Neuronal stem cell (in vitro differentiated cells): ENCODE measurements around the gene C14orf132.

Experiments
- DNase-seq: peaks from one replicate; pipeline ENCODE4 v3.0.0-alpha.2; 2013; ENCODE audit warnings: low spot score
- H2AFZ ChIP-seq: one replicate; pipeline ENCODE4 v1.6.1; 2013; ENCODE audit warnings: mild to moderate bottlenecking, low read length, inconsistent platforms
- H2AK5ac ChIP-seq: 2 replicates; pipeline ENCODE4 v1.6.1; 2013; ENCODE audit warnings: low read depth, mild to moderate bottlenecking, inconsistent platforms, low read length, moderate library complexity, mixed read lengths
- H2BK120ac ChIP-seq: 2 replicates; pipeline ENCODE4 v1.6.1; 2013; ENCODE audit warnings: low read depth, mild to moderate bottlenecking, inconsistent platforms, low read length, moderate library complexity, mixed read lengths
- H2BK12ac ChIP-seq: one replicate; pipeline ENCODE4 v1.6.1; 2013; ENCODE audit warnings: low read length, inconsistent platforms
- H2BK15ac ChIP-seq: 2 replicates; pipeline ENCODE4 v1.6.1; 2013; ENCODE audit warnings: mild to moderate bottlenecking, low read length, inconsistent platforms, mixed read lengths
- H2BK5ac ChIP-seq: one replicate; pipeline ENCODE4 v1.6.1; 2013; ENCODE audit warnings: inconsistent platforms, mild to moderate bottlenecking, low read length, moderate library complexity
- H3K14ac ChIP-seq: one replicate; pipeline ENCODE4 v1.6.1; 2013; ENCODE audit warnings: low read length, inconsistent platforms
- H3K18ac ChIP-seq: 2 replicates; pipeline ENCODE4 v1.6.1; 2013; ENCODE audit warnings: low read length, inconsistent platforms
- H3K23ac ChIP-seq: 2 replicates; pipeline ENCODE4 v1.6.1; 2013; ENCODE audit warnings: low read depth, mild to moderate bottlenecking, mixed read lengths, low read length, inconsistent platforms; ENCODE audit not compliant: poor library complexity
- H3K27ac ChIP-seq: replicated peaks from 3 replicates; pipeline ENCODE4 v1.5.1; 2013; ENCODE audit warnings: low read length, inconsistent platforms
- H3K27me3 ChIP-seq, 3 experiments: 2 replicates each; pipeline ENCODE4 v1.6.1; 2013; ENCODE audit warnings: low read length in 3 of 3, mild to moderate bottlenecking in 2 of 3, inconsistent platforms in 1 of 3, low read depth in 1 of 3, mixed read lengths in 1 of 3, moderate library complexity in 1 of 3; ENCODE audit not compliant: control insufficient read depth in 3 of 3, insufficient read depth in 3 of 3
- H3K36me3 ChIP-seq, 2 donors: replicated peaks in 1 of 2; 2 replicates each; pipeline ENCODE4 v1.6.1; 2013; ENCODE audit warnings: low read length in 2 of 2; ENCODE audit not compliant: control insufficient read depth in 2 of 2, insufficient read depth in 2 of 2
- H3K4ac ChIP-seq: 2 replicates; pipeline ENCODE4 v1.6.1; 2013; ENCODE audit warnings: inconsistent platforms, mild to moderate bottlenecking, low read length, moderate library complexity
- H3K4me1 ChIP-seq, 2 donors: 1 replicate in 1 of 2; 2 replicates in 1 of 2; pipeline ENCODE4 v1.6.1; 2013; ENCODE audit warnings: low read length in 2 of 2, low read depth in 1 of 2; ENCODE audit not compliant: control insufficient read depth in 2 of 2, insufficient read depth in 1 of 2
- H3K4me2 ChIP-seq: one replicate; pipeline ENCODE4 v1.6.1; 2013; ENCODE audit warnings: mild to moderate bottlenecking, low read length, inconsistent platforms; ENCODE audit not compliant: insufficient read depth, poor library complexity, severe bottlenecking
- H3K4me3 ChIP-seq, 2 donors: 2 replicates each; pipeline ENCODE4 v1.5.1; 2013; ENCODE audit warnings: low read length in 2 of 2, mild to moderate bottlenecking in 2 of 2, inconsistent platforms in 1 of 2, moderate library complexity in 1 of 2
- H3K79me1 ChIP-seq: one replicate; pipeline ENCODE4 v1.6.1; 2013; ENCODE audit warnings: low read depth, mild to moderate bottlenecking, inconsistent platforms, low read length, moderate library complexity
- H3K9ac ChIP-seq: one replicate; pipeline ENCODE4 v1.6.1; 2013; ENCODE audit warnings: mild to moderate bottlenecking, low read depth, low read length, inconsistent platforms; ENCODE audit not compliant: poor library complexity
- H3K9me3 ChIP-seq, 2 donors: replicated peaks in 1 of 2; 2 replicates each; pipeline versions ENCODE3 to v1.6.1; 2013; ENCODE audit warnings: low read length in 2 of 2, mild to moderate bottlenecking in 2 of 2, inconsistent platforms in 1 of 2, low read depth in 1 of 2, mixed read lengths in 1 of 2, moderate library complexity in 1 of 2; ENCODE audit not compliant: control insufficient read depth in 2 of 2, insufficient read depth in 1 of 2
- H4K8ac ChIP-seq: one replicate; pipeline ENCODE4 v1.6.1; 2013; ENCODE audit warnings: low read depth, mild to moderate bottlenecking, inconsistent platforms, low read length, moderate library complexity
- H4K91ac ChIP-seq: one replicate; pipeline ENCODE4 v1.6.1; 2013; ENCODE audit warnings: low read length, low read depth, mild to moderate bottlenecking, inconsistent platforms; ENCODE audit not compliant: poor library complexity
- WGBS, 2 donors: extraction: QIAGEN DNeasy Blood & Tissue Kit; methylation state at CpG; one replicate each; pipeline ENCODE4 v1.1.7; 2013; ENCODE audit warnings: missing lambda C conversion rate in 2 of 2, mixed read lengths in 1 of 2; ENCODE audit not compliant: insufficient read length in 2 of 2, insufficient replicate concordance in 1 of 2; ENCODE audit errors: extremely low coverage in 2 of 2; 5-methylcytosine and 5-hydroxymethylcytosine counted together

C14orf132 gene

DNA sequence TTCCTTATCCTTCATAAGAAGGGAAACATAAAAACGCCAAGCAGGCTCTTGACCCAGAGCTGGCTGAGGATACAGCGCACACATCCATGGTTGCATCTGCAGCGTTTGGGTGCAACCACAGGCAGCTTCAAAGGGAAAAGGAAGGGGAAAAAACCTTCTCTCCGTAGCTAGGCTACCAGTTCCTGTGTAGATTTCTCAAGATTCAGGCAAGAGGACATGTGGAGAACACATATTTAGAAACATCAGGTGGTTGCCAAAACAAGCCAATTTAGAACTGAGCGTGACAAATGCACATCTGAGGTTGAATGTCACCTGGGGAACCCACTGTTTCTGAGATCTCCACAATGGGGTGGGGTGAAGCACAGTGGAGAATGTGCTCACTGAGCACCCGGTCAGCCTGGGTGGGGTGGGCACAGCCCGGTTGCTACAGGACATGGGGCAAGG lies 87.2 kb downstream of the C14orf132 start:
- Histone ChIP-seq H3K9me3 (no peaks in the 10 kb centered on the region), H3K36me3 (no peaks in the 10 kb centered on the region), H2BK5ac (no peak overlapping the region), H3K14ac (no peak overlapping the region), H3K27ac (no peak overlapping the region), H2BK12ac (no peak overlapping the region), H3K4me1 (no peaks in the 10 kb centered on the region), H3K4me2 (no peak overlapping the region), H4K91ac (no peak overlapping the region), H2AFZ (no peak overlapping the region), H3K23ac (no peak overlapping the region), H2AK5ac (no peak overlapping the region), H2BK120ac (no peak overlapping the region), H3K18ac (no peak overlapping the region), H3K4me3 (no peak overlapping the region), H3K79me1 (no peaks in the 10 kb centered on the region), H2BK15ac (no peak overlapping the region), H4K8ac (no peak overlapping the region), H3K9ac (no peak overlapping the region), H3K4ac (no peak overlapping the region), H3K27me3 (peaks cover 0 to 14% (median 0%) of the 10 kb centered on the region in 3 experiments)
- WGBS, 2 donors, result no CpG with 5 or more reads among the region's 7 CpGs
- DNase-seq, result no peak

- no peak overlapping the region for H3K4me2 ChIP-seq
- no peak overlapping the region for H3K4ac ChIP-seq
- H2BK120ac ChIP-seq, result no peak overlapping the region
- no peak overlapping the region for H2BK12ac ChIP-seq
- no peak overlapping the region for H4K91ac ChIP-seq
- no peak for DNase-seq
- peaks cover 0 to 11% (median 0%) of the 10 kb centered on the region in 3 experiments for H3K27me3 ChIP-seq
- no peak overlapping the region for H4K8ac ChIP-seq
- no peak overlapping the region for H2BK15ac ChIP-seq
- no peak overlapping the region for H3K9ac ChIP-seq
- H3K4me1 ChIP-seq, result no peaks in the 10 kb centered on the region
- no CpG with 5 or more reads among the region's 5 CpGs for WGBS, 2 donors
- no peaks in the 10 kb centered on the region for H3K36me3 ChIP-seq
- no peak overlapping the region for H3K4me3 ChIP-seq
- H3K79me1 ChIP-seq, result no peaks in the 10 kb centered on the region
- H3K27ac ChIP-seq, result no peak overlapping the region
- no peak overlapping the region for H2AK5ac ChIP-seq
- no peak overlapping the region for H2BK5ac ChIP-seq
- no peak overlapping the region for H2AFZ ChIP-seq
- H3K18ac ChIP-seq, result no peak overlapping the region
- no peaks in the 10 kb centered on the region for H3K9me3 ChIP-seq
- no peak overlapping the region for H3K23ac ChIP-seq
- H3K14ac ChIP-seq, result no peak overlapping the region
These were observed 87.7 kb downstream of the C14orf132 start for GRCh38 chr14:96126783-96127271.

- H3K36me3 ChIP-seq, result no peaks in the 10 kb centered on the region
- no peak overlapping the region for H2AK5ac ChIP-seq
These were observed 90.1 kb downstream of the C14orf132 start for GRCh38 chr14:96129128-96129736.

GRCh38 chr14:96130391-96130790 lies 91.2 kb downstream of the C14orf132 start:
- Histone ChIP-seq H2AK5ac (no peak overlapping the region), H3K23ac (no peak overlapping the region), H3K27me3 (peaks cover 0 to 10% (median 0%) of the 10 kb centered on the region in 3 experiments), H3K9me3 (no peaks in the 10 kb centered on the region), H3K9ac (no peak overlapping the region), H2BK15ac (no peak overlapping the region), H3K4me3 (no peak overlapping the region), H2AFZ (no peak overlapping the region), H3K18ac (no peak overlapping the region), H3K4me1 (no peaks in the 10 kb centered on the region), H3K36me3 (no peaks in the 10 kb centered on the region), H3K4ac (no peak overlapping the region), H2BK12ac (no peak overlapping the region), H3K14ac (no peak overlapping the region), H4K8ac (no peak overlapping the region), H4K91ac (no peak overlapping the region), H2BK120ac (no peak overlapping the region), H3K4me2 (no peak overlapping the region), H3K79me1 (no peaks in the 10 kb centered on the region), H3K27ac (no peak overlapping the region), H2BK5ac (no peak overlapping the region)
- no CpG with 5 or more reads among the region's 6 CpGs for WGBS, 2 donors
- DNase-seq, result no peak

More at GRCh38 chr14:96129128-96129736, 90.1 kb downstream of the C14orf132 start:
- no CpG with 5 or more reads among the region's 7 CpGs for WGBS, 2 donors
- Histone ChIP-seq H2BK12ac (no peak overlapping the region), H2BK15ac (no peak overlapping the region), H4K91ac (no peak overlapping the region), H2BK120ac (no peak overlapping the region), H3K23ac (no peak overlapping the region), H2BK5ac (no peak overlapping the region), H3K4me3 (no peak overlapping the region), H3K9ac (no peak overlapping the region), H3K27ac (no peak overlapping the region), H4K8ac (no peak overlapping the region), H2AFZ (no peak overlapping the region), H3K9me3 (no peaks in the 10 kb centered on the region), H3K14ac (no peak overlapping the region), H3K4me1 (no peaks in the 10 kb centered on the region), H3K4ac (no peak overlapping the region), H3K18ac (no peak overlapping the region), H3K79me1 (no peaks in the 10 kb centered on the region), H3K4me2 (no peak overlapping the region), H3K27me3 (peaks cover 0 to 10% (median 0%) of the 10 kb centered on the region in 3 experiments)
- DNase-seq, result no peak
